ENCODE results near the gene RAPGEF1.

RAPGEF1 gene

DNA sequence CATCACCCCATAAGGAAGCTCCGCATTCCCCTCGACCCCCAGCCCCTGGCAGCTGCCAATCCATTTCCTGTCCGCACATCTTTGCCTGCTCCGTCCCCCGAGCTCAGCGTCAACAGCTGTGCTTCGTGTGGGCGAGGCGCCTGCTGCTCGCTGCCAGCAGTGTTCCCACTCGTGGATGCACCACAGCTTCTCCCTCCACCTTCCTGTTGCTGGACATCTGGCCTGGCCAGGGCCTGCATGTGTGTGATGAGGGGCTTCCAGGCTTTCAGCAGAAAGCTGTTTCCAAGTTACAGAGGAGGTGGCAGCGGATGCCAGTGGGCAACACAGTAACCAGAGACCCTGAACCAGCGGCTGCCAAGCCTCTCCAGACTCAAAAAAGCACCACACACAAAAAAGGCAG lies 108.6 kb downstream of the RAPGEF1 start:
- TF ChIP-seq, protein P1, sequence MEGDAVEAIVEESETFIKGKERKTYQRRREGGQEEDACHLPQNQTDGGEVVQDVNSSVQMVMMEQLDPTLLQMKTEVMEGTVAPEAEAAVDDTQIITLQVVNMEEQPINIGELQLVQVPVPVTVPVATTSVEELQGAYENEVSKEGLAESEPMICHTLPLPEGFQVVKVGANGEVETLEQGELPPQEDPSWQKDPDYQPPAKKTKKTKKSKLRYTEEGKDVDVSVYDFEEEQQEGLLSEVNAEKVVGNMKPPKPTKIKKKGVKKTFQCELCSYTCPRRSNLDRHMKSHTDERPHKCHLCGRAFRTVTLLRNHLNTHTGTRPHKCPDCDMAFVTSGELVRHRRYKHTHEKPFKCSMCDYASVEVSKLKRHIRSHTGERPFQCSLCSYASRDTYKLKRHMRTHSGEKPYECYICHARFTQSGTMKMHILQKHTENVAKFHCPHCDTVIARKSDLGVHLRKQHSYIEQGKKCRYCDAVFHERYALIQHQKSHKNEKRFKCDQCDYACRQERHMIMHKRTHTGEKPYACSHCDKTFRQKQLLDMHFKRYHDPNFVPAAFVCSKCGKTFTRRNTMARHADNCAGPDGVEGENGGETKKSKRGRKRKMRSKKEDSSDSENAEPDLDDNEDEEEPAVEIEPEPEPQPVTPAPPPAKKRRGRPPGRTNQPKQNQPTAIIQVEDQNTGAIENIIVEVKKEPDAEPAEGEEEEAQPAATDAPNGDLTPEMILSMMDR (IDR thresholded peaks at IDR 0.05; ENCODE audit: poor library complexity, severe bottlenecking): no peak
- Histone ChIP-seq H3K4me3 (ENCODE audit: severe bottlenecking) (no peak overlapping the region), H3K4me1 (ENCODE audit: insufficient read depth, poor library complexity, severe bottlenecking) (peaks cover 34% of the 10 kb centered on the region), H3K27me3 (ENCODE audit: insufficient read depth, poor library complexity, severe bottlenecking) (no peaks in the 10 kb centered on the region), H3K27ac (ENCODE audit: poor library complexity, severe bottlenecking) (no peak overlapping the region), H3K9me3 (ENCODE audit: severe bottlenecking) (no peaks in the 10 kb centered on the region), H3K36me3 (ENCODE audit: low read depth) (peaks cover 6% of the 10 kb centered on the region)
- ATAC-seq (ENCODE audit: low read depth) (no peak), DNase-seq (ENCODE audit: low spot score) (no peak)

DNA sequence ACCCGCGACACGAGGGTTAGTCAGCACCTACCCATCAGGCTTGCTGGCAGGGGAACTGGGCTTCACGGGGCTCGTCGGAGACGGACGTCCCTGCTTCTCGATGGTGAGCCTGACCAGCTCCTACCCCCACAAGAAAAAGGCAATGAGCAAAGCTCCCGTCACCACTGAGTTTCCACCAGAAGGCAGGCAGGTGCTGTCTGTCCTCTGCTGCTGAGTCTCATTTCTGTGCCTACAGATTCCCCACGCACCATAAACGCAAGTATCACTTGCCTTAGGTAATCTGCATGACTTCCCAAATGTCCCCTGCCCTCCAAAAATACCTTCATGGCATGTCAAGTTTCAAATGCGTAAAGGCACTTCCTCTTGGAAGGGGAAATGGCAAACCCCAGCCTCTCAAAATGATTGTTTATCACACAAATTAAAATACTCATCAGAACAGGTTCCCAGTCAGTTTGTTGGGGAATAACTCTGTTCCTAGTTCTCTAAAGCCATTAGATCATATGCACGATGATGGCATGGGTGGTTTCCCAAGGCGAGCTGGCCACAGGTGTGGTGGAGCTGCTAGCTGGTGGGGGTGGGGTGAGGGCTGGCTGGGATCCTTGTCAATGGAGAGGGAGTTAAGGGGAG lies 109.6 kb downstream of the RAPGEF1 start:
- H3K9me3 ChIP-seq (ENCODE audit: severe bottlenecking): no peaks in the 10 kb centered on the region

DNA sequence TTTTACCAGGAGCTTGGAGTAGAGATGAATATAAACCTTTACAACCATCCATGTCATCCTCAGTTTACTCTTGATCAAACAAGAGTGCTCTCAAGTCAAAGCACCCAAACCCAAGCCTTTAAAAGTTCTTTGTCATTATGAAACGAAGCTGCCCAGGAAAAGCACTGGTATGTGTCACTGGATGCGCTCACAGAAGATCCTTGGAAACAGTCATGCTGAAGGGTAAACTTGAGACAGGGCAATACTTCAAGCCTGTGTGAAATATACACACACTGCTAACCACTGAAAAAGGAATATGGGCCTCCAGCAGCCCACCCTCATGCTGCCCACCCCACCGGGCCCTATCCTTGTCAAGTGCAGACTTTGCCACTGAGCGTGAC lies 110.1 kb downstream of the RAPGEF1 start:
- H3K4me1 ChIP-seq (ENCODE audit: insufficient read depth, poor library complexity, severe bottlenecking): peaks cover 20% of the 10 kb centered on the region
- no peaks in the 10 kb centered on the region for H3K9me3 ChIP-seq (ENCODE audit: severe bottlenecking)
- ATAC-seq (ENCODE audit: low read depth) (no peak), DNase-seq (ENCODE audit: low spot score) (no peak)
- TF ChIP-seq, protein P1 (IDR thresholded peaks at IDR 0.05; ENCODE audit: poor library complexity, severe bottlenecking): no peak
- no peak overlapping the region for H3K4me3 ChIP-seq (ENCODE audit: severe bottlenecking)
- no peak overlapping the region for H3K27ac ChIP-seq (ENCODE audit: poor library complexity, severe bottlenecking)
- H3K36me3 ChIP-seq (ENCODE audit: low read depth): peaks cover 15% of the 10 kb centered on the region
- no peaks in the 10 kb centered on the region for H3K27me3 ChIP-seq (ENCODE audit: insufficient read depth, poor library complexity, severe bottlenecking)

More for the DNA sequence above, 109.6 kb downstream of the RAPGEF1 start:
- TF ChIP-seq, protein P1 (IDR thresholded peaks at IDR 0.05; ENCODE audit: poor library complexity, severe bottlenecking): no peak
- no peak overlapping the region for H3K27ac ChIP-seq (ENCODE audit: poor library complexity, severe bottlenecking)
- peaks cover 11% of the 10 kb centered on the region for H3K36me3 ChIP-seq (ENCODE audit: low read depth)
- H3K27me3 ChIP-seq (ENCODE audit: insufficient read depth, poor library complexity, severe bottlenecking): no peaks in the 10 kb centered on the region
- no peak for ATAC-seq (ENCODE audit: low read depth)
- no peak overlapping the region for H3K4me3 ChIP-seq (ENCODE audit: severe bottlenecking)
- H3K4me1 ChIP-seq (ENCODE audit: insufficient read depth, poor library complexity, severe bottlenecking): peaks cover 24% of the 10 kb centered on the region
- DNase-seq (ENCODE audit: low spot score): no peak

DNA sequence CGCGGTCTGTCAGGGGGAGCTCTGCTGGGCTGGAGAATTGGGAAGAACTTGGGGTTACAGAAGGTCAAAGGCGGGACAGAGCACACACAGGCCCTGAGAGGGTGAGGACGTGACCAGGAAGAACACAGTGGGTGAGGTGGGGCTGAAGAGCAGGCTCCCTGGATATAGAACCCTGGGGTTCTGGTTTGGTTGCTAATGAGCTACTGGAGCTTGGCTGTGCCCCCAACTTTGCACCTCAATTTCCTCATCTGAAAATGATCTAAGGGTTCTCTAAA lies 110.7 kb downstream of the RAPGEF1 start:
- Histone ChIP-seq H3K4me1 (ENCODE audit: insufficient read depth, poor library complexity, severe bottlenecking) (peaks cover 14% of the 10 kb centered on the region), H3K27ac (ENCODE audit: poor library complexity, severe bottlenecking) (no peak overlapping the region), H3K9me3 (ENCODE audit: severe bottlenecking) (no peaks in the 10 kb centered on the region), H3K27me3 (ENCODE audit: insufficient read depth, poor library complexity, severe bottlenecking) (no peaks in the 10 kb centered on the region), H3K36me3 (ENCODE audit: low read depth) (peaks cover 15% of the 10 kb centered on the region), H3K4me3 (ENCODE audit: severe bottlenecking) (no peak overlapping the region)
- no peak for ATAC-seq (ENCODE audit: low read depth)
- TF ChIP-seq, protein P1 (IDR thresholded peaks at IDR 0.05; ENCODE audit: poor library complexity, severe bottlenecking): no peak
- DNase-seq (ENCODE audit: low spot score): no peak

DNA sequence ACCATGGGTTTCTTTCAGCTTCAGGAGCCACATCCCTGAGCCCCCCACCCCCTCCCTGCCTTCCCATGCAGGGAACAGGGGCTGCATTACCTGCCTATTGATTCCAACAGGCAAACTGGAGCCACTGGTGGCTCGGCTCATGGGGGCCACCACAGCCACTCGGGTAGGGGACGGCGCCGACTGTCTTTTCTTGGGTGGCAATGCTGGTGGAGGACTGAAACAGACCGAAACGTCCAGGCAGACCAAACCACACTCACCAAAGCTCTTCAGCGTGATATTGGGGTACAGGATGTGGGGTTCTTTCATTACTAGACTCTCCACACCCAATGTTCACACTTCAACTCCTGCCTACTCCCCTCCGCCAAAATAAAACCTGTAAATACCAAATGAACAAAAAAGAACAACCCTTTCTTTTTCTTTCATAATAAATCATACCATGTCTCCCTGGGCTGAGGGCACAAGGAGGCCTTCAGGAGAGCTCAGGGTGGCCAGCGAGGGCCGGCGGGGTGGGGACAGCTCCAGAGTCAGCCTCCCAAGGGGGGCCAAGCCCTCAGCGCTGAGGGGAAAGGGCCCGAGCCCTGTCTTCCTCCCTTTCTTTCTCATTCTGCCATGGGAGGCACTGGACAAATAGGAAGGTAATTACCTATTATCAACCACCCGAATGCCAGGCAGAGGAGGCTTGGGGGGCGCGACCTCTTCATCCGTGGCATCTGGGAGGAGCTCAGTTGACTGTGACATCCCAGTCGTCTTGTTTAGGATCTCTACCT lies 111.2 kb downstream of the RAPGEF1 start:
- Histone ChIP-seq H3K27me3 (ENCODE audit: insufficient read depth, poor library complexity, severe bottlenecking) (no peaks in the 10 kb centered on the region), H3K9me3 (ENCODE audit: severe bottlenecking) (no peaks in the 10 kb centered on the region), H3K27ac (ENCODE audit: poor library complexity, severe bottlenecking) (no peak overlapping the region), H3K4me1 (ENCODE audit: insufficient read depth, poor library complexity, severe bottlenecking) (peaks cover 9% of the 10 kb centered on the region), H3K36me3 (ENCODE audit: low read depth) (peaks cover 15% of the 10 kb centered on the region), H3K4me3 (ENCODE audit: severe bottlenecking) (no peak overlapping the region)
- DNase-seq (ENCODE audit: low spot score) (no peak), ATAC-seq (ENCODE audit: low read depth) (no peak)
- TF ChIP-seq, protein P1 (IDR thresholded peaks at IDR 0.05; ENCODE audit: poor library complexity, severe bottlenecking): no peak

Measured in RWPE2 (cell line).